OCI-M2 (cell line): ENCODE measurements around the gene TTC3.
"Not testable (repeated sequence)": the region's sequence is repeated elsewhere in the genome, so short reads cannot be mapped to it uniquely, and the experiment has no call there.

Experiments
- DNase-seq: peaks from one replicate; lab custom pipeline; 2025; ENCODE audit not compliant: unreplicated experiment; lab: John Stamatoyannopoulos, UW

Gene TTC3

GRCh38 chr21:37072988-37073416 lies at the start of gene TTC3, which contains the start of gene PIGP:
TSS of gene TTC3 (plus strand) at chr21:37073254. CDS start at chr21:37087258, 14,004 bp downstream.
TSS of gene PIGP (minus strand) at chr21:37073071. CDS start at chr21:37072515, 556 bp downstream.
- peak; percentile 98 for DNase-seq

- DNase-seq = no peak
Measured at GRCh38 chr21:37026499-37026898, 46.6 kb upstream of the TTC3 start.

- no peak for DNase-seq
Measured at GRCh38 chr21:37028570-37028969, 44.5 kb upstream of the TTC3 start.

GRCh38 chr21:37030864-37031263 lies 42.2 kb upstream of the TTC3 start:
- DNase-seq = no peak

GRCh38 chr21:37032293-37032692 lies 40.8 kb upstream of the TTC3 start:
- no peak for DNase-seq

- DNase-seq = no peak
Measured at GRCh38 chr21:37032877-37033471, 40.1 kb upstream of the TTC3 start.

GRCh38 chr21:37034394-37034793 lies 38.7 kb upstream of the TTC3 start:
- not testable (repeated sequence) for DNase-seq

- no peak for DNase-seq
Measured at GRCh38 chr21:37036177-37036576, 36.9 kb upstream of the TTC3 start.

GRCh38 chr21:37039411-37040075 lies 33.5 kb upstream of the TTC3 start:
- DNase-seq = no peak

GRCh38 chr21:37040212-37040611 lies 32.8 kb upstream of the TTC3 start:
- DNase-seq = no peak

- DNase-seq = no peak
Measured at GRCh38 chr21:37041706-37042271, 31.3 kb upstream of the TTC3 start.

GRCh38 chr21:37043818-37044217 lies 29.2 kb upstream of the TTC3 start:
- no peak for DNase-seq

GRCh38 chr21:37044643-37045042 lies 28.4 kb upstream of the TTC3 start:
- DNase-seq = no peak

GRCh38 chr21:37045149-37045548 lies 27.9 kb upstream of the TTC3 start:
- no peak for DNase-seq

GRCh38 chr21:37045556-37045955 lies 27.5 kb upstream of the TTC3 start:
- no peak for DNase-seq

- DNase-seq = no peak
Measured at GRCh38 chr21:37047079-37047478, 26.0 kb upstream of the TTC3 start.

GRCh38 chr21:37049741-37050140 lies 23.3 kb upstream of the TTC3 start:
- not testable (repeated sequence) for DNase-seq

- no peak for DNase-seq
Measured at GRCh38 chr21:37055271-37055855, 17.7 kb upstream of the TTC3 start.

GRCh38 chr21:37057614-37058013 lies 15.4 kb upstream of the TTC3 start:
- DNase-seq = no peak

GRCh38 chr21:37058261-37058660 lies 14.8 kb upstream of the TTC3 start:
- DNase-seq = no peak

- no peak for DNase-seq
Measured at GRCh38 chr21:37059181-37059580, 13.9 kb upstream of the TTC3 start.

GRCh38 chr21:37060296-37060695 lies 12.8 kb upstream of the TTC3 start:
- no peak for DNase-seq
